Endothelial cell of umbilical vein (primary cell): Measurements from ENCODE around the gene GRIK3. TPM values are rescaled to one million over a fixed set of nuclear protein-coding genes. Genes with fewer than 3 reads are reported as not detected.

Experiments used
- BruUV-seq: library from RNA; stranded (reverse); fragments of 400-500 nt; replicated peaks from 2 replicates; lab custom pipeline; 2021; lab: Mats Ljungman, UMichigan
- CTCF ChIA-PET: fragments of 300-600, 350-600 bp; sonication (Branson Sonifier 250); formaldehyde crosslinking; loops from one replicate; lab custom pipeline; 2021; ENCODE audit warnings: antibody characterized with exemption, inconsistent platforms; lab: Charles Lee
- POLR2A ChIA-PET: fragments of 300-600, 350-600 bp; sonication (Branson Sonifier 250); formaldehyde crosslinking; loops from one replicate; lab custom pipeline; 2021; ENCODE audit warnings: antibody characterized with exemption, inconsistent platforms; lab: Charles Lee
- DNase-seq: peaks from one replicate; pipeline ENCODE4 v3.0.0-alpha.2; 2011; ENCODE audit warnings: low read depth, low spot score
- FAIRE-seq: peaks from 2 replicates; lab custom pipeline; 2011; peaks lifted over from hg19 to GRCh38; lab: Jason Lieb, UNC
- H2AFZ ChIP-seq: 2 replicates; pipeline ENCODE4 v1.6.0; 2012; ENCODE audit warnings: low read depth, low read length, control low read depth, inconsistent platforms
- H3K27ac ChIP-seq: 2 replicates; pipeline ENCODE4 v1.5.1; 2011; ENCODE audit warnings: low read depth, mild to moderate bottlenecking, control low read depth, low read length, moderate library complexity; ENCODE audit not compliant: insufficient read depth
- H3K27me3 ChIP-seq, 2 experiments: 2 replicates each; pipeline versions ENCODE4 v1.6.0 to v1.6.1; 2011; ENCODE audit warnings: low read length in 2 of 2, mixed read lengths in 1 of 2; ENCODE audit not compliant: control insufficient read depth in 2 of 2, insufficient read depth in 2 of 2
- H3K36me3 ChIP-seq, 2 experiments: 2 replicates in 1 of 2; 3 replicates in 1 of 2; pipeline ENCODE4 v1.5.1; 2011; ENCODE audit warnings: low read length in 2 of 2, mild to moderate bottlenecking in 1 of 2, moderate library complexity in 1 of 2; ENCODE audit not compliant: control insufficient read depth in 2 of 2, insufficient read depth in 2 of 2; ENCODE audit errors: extremely low read depth in 1 of 2
- H3K4me1 ChIP-seq: 3 replicates; pipeline ENCODE4 v1.5.1; 2011; ENCODE audit warnings: mild to moderate bottlenecking, low read length; ENCODE audit not compliant: control insufficient read depth, insufficient read depth; ENCODE audit errors: extremely low read depth
- H3K4me2 ChIP-seq: 2 replicates; pipeline ENCODE4 v1.6.1; 2011; ENCODE audit warnings: low read length, control low read depth, mixed read lengths; ENCODE audit not compliant: insufficient read depth
- H3K4me3 ChIP-seq, 3 experiments: fragments of 200-600 bp in 1 of 3; sonication (generic), shearing (Covaris generic) in 1 of 3; replicated peaks in 1 of 3; 2 replicates each; pipeline ENCODE4 v1.5.1; 2011 to 2016; ENCODE audit warnings: control low read depth in 3 of 3, low read length in 3 of 3, mild to moderate bottlenecking in 2 of 3, inconsistent platforms in 1 of 3, low read depth in 1 of 3, moderate library complexity in 1 of 3; ENCODE audit not compliant: insufficient read depth in 1 of 3
- H3K79me2 ChIP-seq: 2 replicates; pipeline ENCODE4 v1.6.0; 2012; ENCODE audit warnings: low read length, inconsistent platforms; ENCODE audit not compliant: control insufficient read depth, insufficient read depth
- H3K9ac ChIP-seq: replicated peaks from 2 replicates; pipeline ENCODE3; 2011; ENCODE audit warnings: low read length, control low read depth; ENCODE audit not compliant: insufficient read depth; ENCODE audit errors: extremely low read depth
- H3K9me1 ChIP-seq: replicated peaks from 3 replicates; pipeline ENCODE4 v1.6.0; 2011; ENCODE audit warnings: mild to moderate bottlenecking, low read length; ENCODE audit not compliant: control insufficient read depth, insufficient read depth; ENCODE audit errors: extremely low read depth
- H3K9me3 ChIP-seq: replicated peaks from 2 replicates; pipeline ENCODE4 v1.5.1; 2012; ENCODE audit warnings: low read length, inconsistent platforms; ENCODE audit not compliant: control insufficient read depth, insufficient read depth
- H4K20me1 ChIP-seq: replicated peaks from 2 replicates; pipeline ENCODE3; 2011; ENCODE audit warnings: mild to moderate bottlenecking, low read length; ENCODE audit not compliant: control insufficient read depth, insufficient read depth; ENCODE audit errors: extremely low read depth
- EZH2 ChIP-seq: IDR thresholded peaks from 2 replicates; pipeline ENCODE4 v1.6.1; 2012; ENCODE audit warnings: borderline replicate concordance, low read depth, mild to moderate bottlenecking, moderate library complexity, low read length, inconsistent platforms; ENCODE audit not compliant: severe bottlenecking
- FOS ChIP-seq: IDR thresholded peaks from 2 replicates; pipeline ENCODE4 v1.6.1; 2011; ENCODE audit warnings: mild to moderate bottlenecking, low read length, moderate library complexity, borderline replicate concordance; ENCODE audit not compliant: insufficient read depth
- GATA2 ChIP-seq: IDR thresholded peaks from 2 replicates; pipeline ENCODE4 v1.7.0; 2011; ENCODE audit warnings: low read depth, mild to moderate bottlenecking, moderate library complexity, mixed read lengths, low read length; ENCODE audit not compliant: insufficient read length, insufficient read depth
- JUN ChIP-seq: IDR thresholded peaks from 2 replicates; pipeline ENCODE4 v1.6.1; 2011; ENCODE audit warnings: borderline replicate concordance, low read depth; ENCODE audit not compliant: insufficient read length, insufficient read depth
- MYC ChIP-seq: IDR thresholded peaks from one replicate; pipeline ENCODE4 v1.6.1; 2011; ENCODE audit warnings: mild to moderate bottlenecking, low read depth, low read length
- POLR2A ChIP-seq: IDR thresholded peaks from 2 replicates; pipeline ENCODE4 v1.6.1; 2012; ENCODE audit warnings: low read depth, mild to moderate bottlenecking, control low read depth, low read length
- POLR2AphosphoS5 ChIP-seq: IDR thresholded peaks from 2 replicates; pipeline ENCODE4 v1.6.1; 2012; ENCODE audit warnings: low read depth, mild to moderate bottlenecking, control low read depth, low read length, moderate library complexity; ENCODE audit not compliant: insufficient read depth
- dilution Hi-C: fragments of 300-500 bp; cut with MboI; formaldehyde crosslinking; loops from one replicate; pipeline ENCODE4 v1.15.0; 2019; ENCODE audit warnings: low sequenced_read_pairs; ENCODE audit not compliant: extremely low pct_ligation_motif_present
- intact Hi-C: fragments of 100-400 bp; cut with micrococcal nuclease; formaldehyde crosslinking; loops from one replicate; pipeline ENCODE4 v1.10.0; 2022
- polyA plus RNA-seq, 4 experiments: library from polyadenylated mRNA; depleted of rRNA in 3 of 4; stranded (reverse) in 3 of 4; unstranded in 1 of 4; fragments of >200 nt; gene quantifications; 2 replicates each; pipeline versions ENCODE4 v1.2.1 to v1.2.3, GENCODE V29; 2011 to 2012; ENCODE audit warnings: missing spikeins in 1 of 4
- total RNA-seq: library from RNA; stranded (reverse); gene quantifications from 2 replicates; pipeline ENCODE4 v1.2.3, GENCODE V29; 2021
- TF ChIP-seq, protein P1 (sequence below), 2 donors: IDR thresholded peaks; 1 replicate in 1 of 2; 2 replicates in 1 of 2; pipeline ENCODE4 v1.5.1; 2011; ENCODE audit warnings: low read length in 2 of 2, mild to moderate bottlenecking in 2 of 2, moderate library complexity in 2 of 2, control low read depth in 1 of 2, inconsistent platforms in 1 of 2, low read depth in 1 of 2; ENCODE audit not compliant: insufficient read depth in 1 of 2; ENCODE audit errors: extremely low read depth in 1 of 2
- TF ChIP-seq, protein P2 (sequence below): IDR thresholded peaks from 2 replicates; pipeline ENCODE4 v1.6.1; 2011; ENCODE audit not compliant: insufficient read depth, insufficient read length

Gene GRIK3
- total and polyA plus RNA-seq, 2 donors (not counting 3 experiments of a cell fraction or from before 2014, with no cell fraction given): not detected

DNA sequence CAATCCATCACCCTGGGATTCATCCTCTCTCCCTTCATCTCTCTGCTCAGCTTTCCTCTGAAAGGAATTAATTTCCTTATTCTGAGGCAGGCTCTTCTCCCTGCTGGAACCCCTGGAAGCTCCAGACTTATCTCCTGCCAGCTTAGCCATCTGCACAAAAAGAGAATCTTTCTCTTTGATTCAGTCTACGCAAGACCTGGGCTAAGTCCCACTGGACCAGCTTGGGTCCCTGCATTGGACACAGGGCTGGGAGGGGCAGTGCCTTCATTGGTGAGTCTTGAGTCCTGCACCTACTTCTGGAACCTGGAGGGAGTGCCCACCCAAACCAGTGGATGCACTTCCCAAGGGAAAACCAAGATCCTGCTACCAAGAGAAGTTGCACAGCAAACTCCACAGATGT lies 279.9 kb downstream of the GRIK3 start:
- intact Hi-C loops (no loop called here), dilution Hi-C loops (no loop called here)
- Histone ChIP-seq H3K9me3 (no peaks in the 10 kb centered on the region), H3K9me1 (no peaks in the 10 kb centered on the region), H3K4me1 (peaks cover 17% of the 10 kb centered on the region), H3K4me2 (no peak overlapping the region), H3K27ac (no peak overlapping the region), H3K27me3 (no peaks in the 10 kb centered on the region), H3K79me2 (no peaks in the 10 kb centered on the region), H3K4me3 (no peak overlapping the region), H3K36me3 (no peaks in the 10 kb centered on the region), H2AFZ (no peak overlapping the region), H3K9ac (no peak overlapping the region), H4K20me1 (no peaks in the 10 kb centered on the region)
- BruUV-seq: no TSS peak
- ChIA-PET CTCF (no interaction called here), POLR2A (no interaction called here)
- FAIRE-seq: no peak
- TF ChIP-seq MYC: no peak
- TF ChIP-seq POLR2A: no peak
- TF ChIP-seq, protein P1, sequence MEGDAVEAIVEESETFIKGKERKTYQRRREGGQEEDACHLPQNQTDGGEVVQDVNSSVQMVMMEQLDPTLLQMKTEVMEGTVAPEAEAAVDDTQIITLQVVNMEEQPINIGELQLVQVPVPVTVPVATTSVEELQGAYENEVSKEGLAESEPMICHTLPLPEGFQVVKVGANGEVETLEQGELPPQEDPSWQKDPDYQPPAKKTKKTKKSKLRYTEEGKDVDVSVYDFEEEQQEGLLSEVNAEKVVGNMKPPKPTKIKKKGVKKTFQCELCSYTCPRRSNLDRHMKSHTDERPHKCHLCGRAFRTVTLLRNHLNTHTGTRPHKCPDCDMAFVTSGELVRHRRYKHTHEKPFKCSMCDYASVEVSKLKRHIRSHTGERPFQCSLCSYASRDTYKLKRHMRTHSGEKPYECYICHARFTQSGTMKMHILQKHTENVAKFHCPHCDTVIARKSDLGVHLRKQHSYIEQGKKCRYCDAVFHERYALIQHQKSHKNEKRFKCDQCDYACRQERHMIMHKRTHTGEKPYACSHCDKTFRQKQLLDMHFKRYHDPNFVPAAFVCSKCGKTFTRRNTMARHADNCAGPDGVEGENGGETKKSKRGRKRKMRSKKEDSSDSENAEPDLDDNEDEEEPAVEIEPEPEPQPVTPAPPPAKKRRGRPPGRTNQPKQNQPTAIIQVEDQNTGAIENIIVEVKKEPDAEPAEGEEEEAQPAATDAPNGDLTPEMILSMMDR (IDR thresholded peaks at IDR 0.05; ENCODE audit: extremely low read depth in 1 of 2, insufficient read depth in 1 of 2, low read depth in 1 of 2, low read length in 2 of 2): no peak
- TF ChIP-seq JUN: no peak
- TF ChIP-seq EZH2: no peak
- no peak for TF ChIP-seq POLR2AphosphoS5
- TF ChIP-seq, protein P2, sequence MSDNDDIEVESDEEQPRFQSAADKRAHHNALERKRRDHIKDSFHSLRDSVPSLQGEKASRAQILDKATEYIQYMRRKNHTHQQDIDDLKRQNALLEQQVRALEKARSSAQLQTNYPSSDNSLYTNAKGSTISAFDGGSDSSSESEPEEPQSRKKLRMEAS: no peak
- no peak for TF ChIP-seq FOS
- TF ChIP-seq GATA2: no peak
- DNase-seq: no peak
